Measurements from ENCODE around the gene PTH1R. TPM values are rescaled to one million over a fixed set of nuclear protein-coding genes. Genes with fewer than 3 reads are reported as not detected.

The PTH1R gene
- polyA plus RNA-seq, 2 of the 4 experiments (the other 2 are of a cell fraction) = 0.45 to 0.53 TPM

DNA sequence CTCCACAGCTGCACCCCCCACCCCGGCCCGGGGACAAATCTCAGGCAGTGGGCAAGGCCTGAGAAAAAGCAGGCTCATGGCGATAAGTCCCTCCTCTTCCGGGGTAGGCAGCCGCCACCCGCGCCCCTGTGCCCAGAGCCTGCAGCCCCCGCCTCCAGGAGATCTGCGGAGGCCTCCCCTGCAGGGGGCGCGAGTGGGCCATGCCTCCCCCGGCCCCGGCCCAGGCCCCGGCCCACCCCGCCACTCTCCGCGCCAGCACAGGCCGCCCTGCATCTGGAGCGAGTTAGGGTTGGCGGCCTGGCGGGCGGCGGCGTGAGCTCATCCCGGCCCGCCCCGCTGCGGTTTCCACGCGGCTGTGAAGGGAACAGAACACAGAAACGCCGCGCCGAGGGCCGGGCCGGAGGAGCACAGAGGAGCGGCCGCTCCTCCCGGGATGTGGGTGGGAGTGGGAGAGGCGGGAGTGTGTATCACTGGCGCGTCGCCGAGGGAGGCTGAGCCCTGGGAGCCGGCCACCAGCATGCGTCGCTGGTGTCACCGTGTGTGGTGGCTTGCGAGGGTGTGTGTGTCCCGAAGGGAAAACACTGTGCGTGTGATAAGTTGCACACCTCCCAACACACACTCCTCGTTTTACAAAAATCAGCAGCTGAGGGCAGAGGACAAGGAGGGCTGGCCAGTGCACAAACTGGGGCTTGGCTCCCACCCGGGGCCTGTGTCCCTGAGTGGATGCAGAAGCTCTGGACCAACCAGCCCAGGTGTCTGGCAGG lies 31.5 kb upstream of the PTH1R start (continued):
- no peak for TF ChIP-seq MAZ (IDR thresholded peaks at IDR 0.05; ENCODE audit: borderline replicate concordance, low read depth, low read length)
- TF ChIP-seq HDAC2 (IDR thresholded peaks at IDR 0.05) = no peak
- TF ChIP-seq ZSCAN20 (CRISPR knock-in tag; IDR thresholded peaks at IDR 0.05) = no peak
- TF ChIP-seq ESRRA (IDR thresholded peaks at IDR 0.05; ENCODE audit: borderline replicate concordance, low read length) = no peak
- TF ChIP-seq PHF8 (IDR thresholded peaks at IDR 0.05; ENCODE audit: borderline replicate concordance, low read depth) = no peak
- no peak for TF ChIP-seq TP53 (CRISPR knock-in tag; IDR thresholded peaks at IDR 0.05)

GRCh38 chr3:46846624-46847542 lies 30.6 kb upstream of the PTH1R start:
- ATAC-seq (no peak), DNase-seq (ENCODE audit: low read depth in 1 of 2, low spot score in 1 of 2) (no peak), FAIRE-seq (no peak)
- ChIA-PET POLR2A (no interaction called here), CTCF (interaction anchor here (0.6 to 1.6 kb wide), 4 partner anchors 10 to 489 kb away, joined by 3 read pairs; no protein-coding TSS in a partner anchor)
- H3K4me3 ChIP-seq = no peak overlapping the region
- H3K4me1 ChIP-seq = no peaks in the 10 kb centered on the region
- no peak overlapping the region for H3K27ac ChIP-seq
- H3K9me3 ChIP-seq = peaks cover 2% of the 10 kb centered on the region; the same call in 1 of the 3 replicates
- no peak for TF ChIP-seq ESRRA (IDR thresholded peaks at IDR 0.05; ENCODE audit: borderline replicate concordance, low read length)
- TF ChIP-seq POLR2A (IDR thresholded peaks at IDR 0.05; ENCODE audit: low read length) = no peak
- no peak for TF ChIP-seq EP300 (IDR thresholded peaks at IDR 0.05)
- TF ChIP-seq ZFP36 (IDR thresholded peaks at IDR 0.05; ENCODE audit: borderline replicate concordance, partially characterized antibody) = no peak
- TF ChIP-seq BHLHE40 (IDR thresholded peaks at IDR 0.05; ENCODE audit: low read depth, low read length) = no peak
- no peak for TF ChIP-seq PHF8 (IDR thresholded peaks at IDR 0.05; ENCODE audit: borderline replicate concordance, low read depth)
- no peak for TF ChIP-seq CBX2 (IDR thresholded peaks at IDR 0.05; ENCODE audit: borderline replicate concordance, low read depth)
- TF ChIP-seq CHD4 (IDR thresholded peaks at IDR 0.05; ENCODE audit: borderline replicate concordance) = no peak
- no peak for TF ChIP-seq GATA3 (IDR thresholded peaks at IDR 0.05; ENCODE audit: borderline replicate concordance)
- TF ChIP-seq SREBF2 (IDR thresholded peaks at IDR 0.05) = no peak
- no peak for TF ChIP-seq MAZ (IDR thresholded peaks at IDR 0.05; ENCODE audit: borderline replicate concordance, low read depth, low read length)
- TF ChIP-seq HOXB5 (CRISPR knock-in tag; IDR thresholded peaks at IDR 0.05) = no peak
- no peak for TF ChIP-seq EHF (CRISPR knock-in tag; IDR thresholded peaks at IDR 0.05)
- TF ChIP-seq ZC3H11A (IDR thresholded peaks at IDR 0.05) = no peak
- TF ChIP-seq FOSL2 (IDR thresholded peaks at IDR 0.05) = no peak
- no peak for TF ChIP-seq FOSL2 (CRISPR knock-in tag; IDR thresholded peaks at IDR 0.05)
- TF ChIP-seq RNF2 (IDR thresholded peaks at IDR 0.05; ENCODE audit: borderline replicate concordance, low read depth) = no peak
- TF ChIP-seq FOSB (CRISPR knock-in tag; IDR thresholded peaks at IDR 0.05) = no peak
- no peak for TF ChIP-seq CHD2 (IDR thresholded peaks at IDR 0.05; ENCODE audit: low read length, partially characterized antibody)
- 67% methylated on average over 6 of the region's 9 CpGs for WGBS (ENCODE audit: missing lambda C conversion rate)
- H3K4me2 ChIP-seq = no peak overlapping the region

DNA sequence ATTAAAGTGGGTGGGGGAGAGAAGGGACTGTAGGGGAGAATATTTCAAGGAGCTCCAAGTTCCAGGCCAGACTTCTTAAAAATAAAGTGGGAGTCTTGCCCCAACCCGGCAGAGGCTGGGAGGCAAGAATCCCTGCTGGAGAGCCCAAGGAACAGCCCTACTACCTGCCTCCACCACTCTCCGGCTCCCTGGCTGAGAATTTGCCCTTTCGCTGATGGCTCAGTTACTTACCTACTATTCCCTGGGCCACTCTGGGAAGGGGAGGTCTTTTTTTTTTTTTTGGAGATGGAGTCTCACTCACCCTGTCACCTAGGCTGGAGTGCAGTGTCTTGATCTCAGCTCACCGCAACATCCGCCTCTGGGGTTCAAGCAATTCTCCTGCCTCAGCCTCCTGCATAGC lies 29.8 kb upstream of the PTH1R start:
- no peaks in the 10 kb centered on the region for H3K4me1 ChIP-seq
- no peak for ATAC-seq
- DNase-seq (ENCODE audit: low read depth in 1 of 2, low spot score in 1 of 2) = no peak
- no peak for TF ChIP-seq ZFP36 (IDR thresholded peaks at IDR 0.05; ENCODE audit: borderline replicate concordance, partially characterized antibody)
- no peak for TF ChIP-seq CEBPB (IDR thresholded peaks at IDR 0.05)
- TF ChIP-seq ZNF302 (CRISPR knock-in tag; IDR thresholded peaks at IDR 0.05) = no peak
- no peak for TF ChIP-seq JUNB (IDR thresholded peaks at IDR 0.05)
- TF ChIP-seq HOXB5 (CRISPR knock-in tag; IDR thresholded peaks at IDR 0.05) = no peak
- no peak for TF ChIP-seq HOXA7 (CRISPR knock-in tag; IDR thresholded peaks at IDR 0.05)
- CTCF ChIA-PET = interaction anchor here (0.6 to 1.8 kb wide), 4 partner anchors 11 to 488 kb away, joined by 3 to 5 read pairs (median 3); no protein-coding TSS in a partner anchor
- no peak for FAIRE-seq
- POLR2A ChIA-PET = no interaction called here
- 94% methylated on average over 5 of the region's 5 CpGs for WGBS (ENCODE audit: missing lambda C conversion rate)
- H3K4me3 ChIP-seq = no peak overlapping the region
- H3K4me2 ChIP-seq = no peak overlapping the region
- no peak overlapping the region for H3K27ac ChIP-seq
- H3K9me3 ChIP-seq = no peaks in the 10 kb centered on the region
